ENCODE data around the gene HMGCLL1. TPM values are rescaled to one million over a fixed set of nuclear protein-coding genes. Genes with fewer than 3 reads are reported as not detected.
A peak's percentile ranks its signal among the peaks of the same experiment; 100 is the strongest.

Gene HMGCLL1
- under 1 TPM; 0.18 to 0.47 TPM for total RNA-seq
- long read RNA-seq, partial matches to known transcripts: 1 of 1 reads
- long read RNA-seq, other reads (novel, unspliced or antisense): 0 of 1 reads

DNA sequence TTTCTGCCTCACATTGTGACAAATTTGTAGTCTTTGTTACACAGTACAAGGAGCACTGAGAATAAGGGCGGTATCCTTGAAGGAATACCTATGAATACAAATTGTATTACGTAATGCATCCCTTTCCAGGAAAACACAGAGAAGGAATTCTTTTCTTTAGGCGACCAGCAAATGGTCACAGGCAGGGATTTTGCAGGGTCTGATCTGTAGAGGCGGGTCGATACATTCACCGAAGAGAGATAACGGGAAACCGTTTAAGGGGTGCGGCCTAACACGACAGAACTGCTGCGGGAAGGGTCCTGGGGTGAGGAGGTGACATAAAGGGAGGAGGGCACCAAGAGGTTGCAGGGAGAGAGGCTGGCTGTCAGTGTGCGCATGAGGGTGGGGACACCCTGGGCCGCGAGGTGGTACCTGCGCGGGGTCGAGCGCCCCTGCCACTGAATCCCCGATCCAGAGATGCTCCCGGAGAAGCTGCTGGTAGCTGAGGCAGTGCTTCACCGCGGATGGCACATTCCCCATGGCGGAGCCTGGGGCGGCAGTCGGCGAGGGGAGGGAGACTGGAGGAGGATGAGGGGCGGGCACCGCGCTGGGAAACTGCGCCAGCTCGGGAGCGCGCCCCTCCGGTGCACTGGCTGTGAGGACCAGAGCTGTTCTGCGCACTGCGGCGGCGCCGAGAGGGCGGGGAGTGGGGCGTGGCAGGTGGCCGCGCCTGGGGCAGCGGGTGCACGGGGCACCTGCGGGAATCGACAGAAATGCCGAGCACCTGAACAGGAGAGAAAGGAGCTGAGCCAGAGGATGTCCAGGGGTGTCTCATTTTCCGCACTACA is at the start of gene HMGCLL1:
Gene HMGCLL1 (minus strand): TSS at position 656 of the 827 bp plus-strand sequence. CDS start 137 bp downstream, at position 519.
- intact Hi-C loops (cut with DNase I, micrococcal nuclease): no loop called here

DNA sequence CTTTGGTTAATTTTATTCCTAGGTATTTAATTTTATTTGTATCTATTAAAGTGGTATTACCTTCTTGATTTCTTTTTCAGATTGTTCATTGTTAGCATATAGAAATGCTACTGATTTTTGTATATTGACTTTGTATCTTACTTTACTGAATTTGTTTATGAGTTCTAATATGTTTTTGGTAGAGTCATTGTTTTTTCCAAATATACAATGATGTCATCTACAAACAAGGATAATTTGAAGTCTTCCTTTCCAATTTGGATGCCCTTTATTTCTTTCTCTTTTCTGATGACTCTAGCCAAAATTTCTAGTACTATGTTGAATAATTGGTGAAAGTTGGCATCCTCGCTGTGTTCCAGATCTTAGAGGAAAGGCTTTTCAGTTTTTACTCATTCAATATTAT is 43.0 kb upstream of the HMGCLL1 start:
- DNase-seq: no peak
- intact Hi-C loops (cut with DNase I, micrococcal nuclease): no loop called here
- no peak for ATAC-seq

More for the DNA sequence above, at the start of gene HMGCLL1:
- DNase-seq (peak in 1 of 2 donors; percentile 13), ATAC-seq (peak; percentile 43)

DNA sequence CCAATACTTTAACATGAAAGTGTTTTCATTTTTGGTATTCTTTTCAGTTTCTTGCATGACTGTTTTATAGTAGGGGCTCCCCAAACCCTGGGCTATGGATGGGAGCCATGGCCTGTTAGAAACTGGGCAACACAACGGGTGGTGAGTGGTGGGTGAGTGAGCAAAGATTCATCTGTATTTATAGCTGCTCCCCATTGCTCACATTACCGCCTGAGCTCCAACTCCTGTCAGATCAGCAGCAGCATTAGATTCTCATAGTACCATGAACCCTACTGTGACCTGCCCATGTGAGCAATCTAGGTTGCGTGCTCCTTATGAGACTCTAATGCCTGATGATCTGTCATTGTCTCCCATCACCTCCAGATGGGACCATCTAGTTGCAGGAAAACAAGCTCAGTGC is 42.3 kb upstream of the HMGCLL1 start:
- ATAC-seq (no peak), DNase-seq (no peak)
- intact Hi-C loops (cut with DNase I, micrococcal nuclease): no loop called here

DNA sequence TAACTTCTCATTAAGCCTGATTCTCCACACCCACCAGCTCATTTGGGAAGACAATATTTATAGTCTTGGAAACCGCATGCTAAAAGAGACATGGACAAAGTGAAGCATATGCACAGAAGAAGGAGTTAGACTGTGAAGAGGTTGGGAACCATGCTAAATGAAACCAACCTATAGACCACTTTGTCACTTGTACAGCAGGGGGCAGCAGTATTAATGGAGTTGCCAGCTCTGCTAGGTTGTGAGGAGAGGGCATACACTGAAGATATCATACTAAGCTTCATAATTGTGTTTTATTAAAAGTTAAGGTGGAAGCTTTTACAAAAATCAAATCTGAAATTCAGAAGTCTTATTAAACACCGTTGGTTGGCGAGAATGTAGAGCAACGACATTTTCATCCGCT is 38.3 kb upstream of the HMGCLL1 start:
- intact Hi-C loops (cut with DNase I, micrococcal nuclease): no loop called here
- no peak for DNase-seq
- ATAC-seq: no peak

DNA sequence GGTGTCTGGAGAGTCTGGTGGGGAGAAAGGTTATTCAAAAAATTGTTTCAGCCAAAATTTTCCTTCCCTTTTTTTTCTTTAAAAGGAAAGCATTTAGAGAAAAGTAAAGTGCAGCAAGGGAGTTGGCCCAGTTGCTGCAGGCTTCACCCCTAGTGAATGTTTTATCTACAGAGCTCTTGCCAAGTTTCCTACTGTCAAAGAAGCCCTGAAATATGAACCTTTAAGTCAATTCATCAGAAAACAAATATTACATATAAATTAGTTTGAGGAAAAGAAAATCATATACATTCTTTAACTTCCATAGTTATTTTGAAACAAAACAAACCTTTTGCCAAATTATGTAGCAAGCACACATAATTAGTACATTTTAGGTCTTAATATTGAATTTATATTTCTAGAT is 25.0 kb upstream of the HMGCLL1 start:
- intact Hi-C loops (cut with DNase I, micrococcal nuclease): no loop called here
- no peak for DNase-seq
- no peak for ATAC-seq

DNA sequence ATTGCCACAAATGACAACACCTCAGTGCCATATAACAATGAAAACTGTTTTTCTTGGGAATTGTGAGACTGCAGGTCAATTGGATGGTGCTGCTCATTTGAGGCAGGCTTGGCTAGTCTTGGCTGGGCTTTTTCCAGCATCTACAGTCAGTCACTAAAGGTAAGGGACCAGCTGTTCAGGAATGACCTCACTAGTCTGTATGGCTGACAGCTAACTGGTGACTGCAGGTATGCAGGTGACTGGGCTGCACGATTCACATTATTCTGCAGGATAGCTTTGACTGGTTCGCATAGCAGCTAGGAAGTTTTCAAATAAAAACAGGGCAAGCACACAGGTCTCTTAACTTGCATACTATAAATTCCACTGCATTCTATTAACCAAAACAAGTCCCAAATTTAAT is 22.1 kb upstream of the HMGCLL1 start:
- ATAC-seq: no peak
- DNase-seq: no peak
- intact Hi-C loops (cut with DNase I, micrococcal nuclease): no loop called here

DNA sequence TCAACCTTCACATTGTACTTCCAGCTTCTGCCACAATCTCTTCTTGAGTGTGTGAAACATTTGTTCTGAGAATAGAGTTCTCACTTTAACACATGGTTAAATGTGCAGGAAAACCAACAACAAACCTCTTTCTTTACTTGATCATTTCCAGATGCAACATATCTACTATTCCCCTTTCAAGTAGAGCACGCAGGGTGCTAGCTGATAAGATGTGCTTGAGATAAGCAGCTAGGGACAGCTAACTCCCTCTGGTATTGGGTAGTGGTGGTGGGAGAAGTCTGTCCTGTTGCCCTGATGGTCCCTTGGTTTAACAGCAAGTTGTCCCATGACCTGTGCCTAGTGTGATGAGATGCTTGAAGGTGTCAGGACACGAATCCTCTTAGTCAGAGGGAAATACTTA is 15.4 kb upstream of the HMGCLL1 start:
- no peak for DNase-seq
- intact Hi-C loops (cut with DNase I, micrococcal nuclease): no loop called here
- no peak for ATAC-seq

DNA sequence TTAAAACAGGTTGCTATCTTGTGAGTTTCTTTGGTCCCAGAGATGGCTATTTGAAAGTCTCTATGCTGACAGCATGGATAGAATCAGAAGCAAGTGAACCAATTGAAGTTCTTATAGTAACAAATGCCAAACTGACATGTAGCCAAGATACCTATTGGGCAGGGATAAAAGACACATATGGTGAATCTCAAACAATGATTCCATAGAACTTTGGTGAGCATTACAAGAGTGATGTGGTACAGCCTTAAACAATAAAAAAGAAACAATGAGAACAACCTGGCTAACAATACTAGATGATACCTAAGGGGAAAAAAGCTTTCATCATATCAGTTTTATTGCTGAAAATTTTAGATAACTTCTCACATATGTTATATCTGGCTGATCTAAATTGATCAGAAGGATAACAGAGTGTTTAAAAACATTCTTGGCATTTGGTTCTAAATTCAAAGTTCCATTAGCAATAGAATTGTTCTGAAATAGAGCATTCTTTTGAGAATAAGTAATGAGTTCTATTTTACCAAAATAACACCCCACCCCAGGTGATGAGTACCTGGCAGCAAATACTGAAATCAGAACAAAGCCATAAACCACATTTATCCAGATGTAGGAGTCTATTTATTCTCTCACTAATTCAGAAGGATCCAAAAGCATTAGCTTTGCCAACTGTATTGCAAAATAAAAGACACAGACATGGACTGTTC is 5.8 kb upstream of the HMGCLL1 start:
- ATAC-seq (no peak), DNase-seq (no peak)
- intact Hi-C loops (cut with DNase I, micrococcal nuclease): no loop called here

DNA sequence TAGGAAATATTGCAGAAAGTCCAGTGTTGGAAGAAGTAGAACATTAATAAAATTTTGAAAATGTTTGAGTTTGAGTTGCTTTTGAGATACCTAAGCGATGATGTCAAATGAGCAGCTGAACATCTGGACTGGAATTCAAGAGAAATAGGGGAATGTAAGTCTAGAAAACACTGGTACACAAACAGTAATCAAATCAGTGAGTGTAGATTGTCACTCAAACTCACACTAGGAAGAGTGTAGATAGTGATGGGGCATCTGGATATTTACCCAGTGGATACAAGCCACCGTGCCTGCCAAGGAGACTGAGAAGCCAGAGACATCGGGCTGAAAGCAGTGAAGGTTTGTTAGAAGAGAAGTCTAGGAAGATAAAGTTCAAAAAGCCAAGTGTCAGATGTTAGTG is 2.2 kb downstream of the HMGCLL1 start:
- ATAC-seq (no peak), DNase-seq (no peak)
- intact Hi-C loops (cut with DNase I, micrococcal nuclease): no loop called here

DNA sequence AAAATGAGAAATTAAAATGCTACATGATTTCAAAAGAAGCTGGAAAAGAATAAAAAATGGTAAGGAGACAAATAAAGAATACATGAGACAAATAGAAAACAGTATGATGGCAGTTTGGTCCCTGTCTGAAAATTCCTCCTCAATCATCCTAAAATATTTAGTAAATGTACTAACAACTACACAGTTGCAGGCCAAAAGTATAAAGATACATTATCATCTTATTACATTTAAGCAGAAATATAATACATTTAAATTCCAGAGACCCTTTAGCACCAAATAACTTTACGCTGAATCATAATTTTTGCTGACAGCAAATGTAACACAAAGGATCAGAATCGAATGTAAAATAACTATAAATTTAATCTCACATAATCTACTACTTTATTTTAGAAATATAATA is 4.4 kb downstream of the HMGCLL1 start:
- no peak for ATAC-seq
- DNase-seq: no peak
- intact Hi-C loops (cut with DNase I, micrococcal nuclease): no loop called here

DNA sequence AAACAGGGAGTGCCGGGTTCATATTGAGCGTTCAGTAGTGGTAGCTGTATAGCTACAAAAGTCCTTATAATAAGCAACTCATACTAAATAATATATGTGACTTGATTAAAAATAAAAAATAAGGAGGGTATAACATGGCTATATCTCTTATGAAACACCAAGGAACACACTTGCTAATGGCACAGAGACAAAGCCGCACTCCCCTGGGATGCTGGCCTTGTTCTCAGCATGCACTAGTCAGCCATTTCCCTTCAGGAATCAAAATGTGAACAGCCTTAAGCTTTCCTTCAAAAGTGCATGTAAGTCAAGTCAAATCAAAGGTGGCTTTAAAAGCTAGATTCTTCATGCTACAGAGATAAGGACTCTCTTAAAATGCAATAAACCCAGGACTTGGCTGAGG is 9.4 kb downstream of the HMGCLL1 start:
- no peak for ATAC-seq
- intact Hi-C loops (cut with DNase I, micrococcal nuclease): no loop called here

DNA sequence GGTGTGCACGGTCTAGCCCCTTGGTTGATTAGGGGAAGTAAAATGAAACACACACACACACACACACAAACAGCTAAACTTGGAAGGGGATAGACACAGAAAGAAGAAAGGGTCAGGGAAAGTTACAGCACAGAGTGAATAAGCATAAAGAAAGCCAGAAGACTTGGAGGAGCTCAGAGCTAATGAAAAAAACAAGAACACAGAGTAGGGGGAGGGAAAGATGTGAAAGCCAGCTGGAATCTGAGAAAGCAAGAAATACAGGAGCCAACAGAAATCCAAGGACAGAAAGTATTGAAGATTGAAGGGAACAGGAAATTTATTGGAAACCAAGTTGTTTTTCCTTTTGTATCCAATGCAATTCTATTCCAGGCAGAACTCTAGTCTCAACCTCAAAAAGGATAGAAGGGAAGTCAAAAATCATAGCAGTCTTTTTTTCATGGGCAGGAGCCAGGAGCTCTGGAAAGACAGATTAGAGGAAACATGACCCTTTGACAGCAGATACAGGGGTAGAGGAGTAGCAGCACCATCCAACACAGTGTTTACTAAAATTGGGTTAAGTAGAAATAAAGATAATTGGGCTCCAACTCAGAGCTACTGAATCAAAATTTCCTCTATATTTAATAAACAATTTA is 10.1 kb downstream of the HMGCLL1 start:
- no peak for ATAC-seq
- DNase-seq: no peak
- intact Hi-C loops (cut with DNase I, micrococcal nuclease): no loop called here

More for the DNA sequence above, 9.4 kb downstream of the HMGCLL1 start:
- DNase-seq: no peak

DNA sequence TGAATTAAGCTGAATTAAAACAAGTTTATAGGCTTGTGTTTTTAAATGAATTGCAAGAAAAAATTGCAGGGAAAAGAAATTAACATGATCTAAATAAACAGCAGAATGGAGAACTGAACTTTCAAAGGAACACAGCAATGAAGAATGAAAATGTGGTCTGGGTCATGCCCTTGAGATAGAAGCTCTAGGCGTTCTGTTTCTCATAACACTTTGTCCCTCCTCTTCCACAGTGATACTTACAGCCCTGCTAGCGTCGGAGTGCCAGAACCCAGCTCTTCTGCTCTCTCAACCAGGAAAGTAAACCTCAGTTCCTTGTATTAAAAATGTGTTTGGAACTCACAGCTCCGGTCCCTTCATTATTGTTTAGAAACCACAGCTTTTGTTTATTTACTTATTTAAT is 11.4 kb downstream of the HMGCLL1 start:
- intact Hi-C loops (cut with DNase I, micrococcal nuclease): no loop called here
- DNase-seq (no peak), ATAC-seq (no peak)

DNA sequence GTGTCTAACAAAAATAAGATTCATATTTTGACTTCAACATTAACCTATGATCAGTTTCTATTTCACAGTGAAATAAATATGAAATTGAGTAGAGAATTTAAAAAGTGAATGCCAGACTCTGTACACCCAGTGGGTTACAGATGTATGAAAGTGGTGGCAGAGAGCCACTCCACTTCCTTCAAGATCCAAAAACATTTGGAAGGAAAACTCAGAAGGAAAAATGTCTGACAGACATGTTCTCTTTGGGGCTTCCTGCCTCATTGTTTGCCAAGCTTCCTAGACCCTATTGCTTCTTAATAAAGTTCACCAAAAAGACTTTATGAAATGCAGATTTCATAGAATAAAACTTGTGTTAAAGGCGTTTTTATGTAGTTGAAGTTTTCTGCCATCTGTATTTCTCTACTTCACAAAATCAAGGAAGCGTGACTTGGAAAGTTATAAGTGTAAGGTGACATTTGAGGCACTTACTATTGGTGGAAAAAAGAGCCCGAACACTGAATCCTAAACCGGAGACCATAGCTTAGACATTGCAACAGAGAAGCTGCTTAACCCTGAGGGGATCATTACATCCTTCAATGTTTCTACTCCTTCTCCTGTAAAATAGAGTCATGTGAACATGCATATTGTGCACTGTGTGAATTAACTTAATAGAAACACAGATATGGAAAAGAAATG is 12.8 kb downstream of the HMGCLL1 start:
- intact Hi-C loops (cut with DNase I, micrococcal nuclease): no loop called here
- ATAC-seq (no peak), DNase-seq (no peak)

DNA sequence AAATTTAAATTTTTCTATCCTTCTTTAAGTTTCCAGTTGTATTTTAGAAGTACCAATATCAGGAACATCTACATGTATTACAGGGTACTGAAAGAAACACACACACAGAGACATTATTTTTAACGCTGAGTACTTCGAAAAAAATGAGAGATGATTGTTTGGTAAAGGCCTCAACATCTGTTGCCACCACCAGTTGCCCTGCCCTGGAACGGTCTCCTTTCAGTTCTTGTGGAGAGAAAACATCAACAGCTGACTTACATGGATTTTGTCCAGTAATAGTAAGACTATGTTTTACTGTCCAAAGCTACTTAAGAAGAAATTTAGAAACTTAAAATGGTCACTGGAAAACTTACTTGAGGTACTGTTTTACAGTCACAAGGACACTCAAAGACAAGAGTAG is 16.7 kb downstream of the HMGCLL1 start:
- intact Hi-C loops (cut with DNase I, micrococcal nuclease): no loop called here

DNA sequence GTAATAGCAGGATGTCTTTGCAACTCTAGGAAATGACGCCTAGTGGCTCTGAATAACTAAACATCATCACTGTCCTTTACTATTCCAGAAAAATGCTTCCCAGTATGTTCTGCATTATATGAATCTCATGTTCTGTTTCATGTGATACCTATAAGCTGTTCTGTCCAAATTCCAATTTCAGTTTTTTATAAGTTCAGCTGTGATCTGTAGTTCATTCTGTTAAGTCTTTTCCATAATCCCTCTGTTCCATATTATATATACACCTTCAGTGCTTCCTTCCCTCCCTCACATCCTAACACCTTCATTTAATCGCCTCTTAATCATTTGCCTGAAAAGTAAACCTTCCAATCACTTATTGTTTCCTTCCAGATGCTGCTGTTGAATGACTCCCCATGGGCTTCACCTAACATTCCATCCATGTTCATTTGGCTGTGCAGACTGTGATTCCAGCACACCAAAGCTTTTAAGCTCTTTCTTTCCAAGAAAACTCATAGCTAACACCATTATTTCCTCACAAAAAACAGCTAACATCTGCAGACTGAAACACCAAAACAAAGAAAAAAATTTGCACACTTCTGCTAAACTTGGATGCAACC is 18.6 kb downstream of the HMGCLL1 start:
- ATAC-seq: no peak
- no peak for DNase-seq
- intact Hi-C loops (cut with DNase I, micrococcal nuclease): no loop called here

More for the DNA sequence above, 16.7 kb downstream of the HMGCLL1 start:
- ATAC-seq (no peak), DNase-seq (no peak)

DNA sequence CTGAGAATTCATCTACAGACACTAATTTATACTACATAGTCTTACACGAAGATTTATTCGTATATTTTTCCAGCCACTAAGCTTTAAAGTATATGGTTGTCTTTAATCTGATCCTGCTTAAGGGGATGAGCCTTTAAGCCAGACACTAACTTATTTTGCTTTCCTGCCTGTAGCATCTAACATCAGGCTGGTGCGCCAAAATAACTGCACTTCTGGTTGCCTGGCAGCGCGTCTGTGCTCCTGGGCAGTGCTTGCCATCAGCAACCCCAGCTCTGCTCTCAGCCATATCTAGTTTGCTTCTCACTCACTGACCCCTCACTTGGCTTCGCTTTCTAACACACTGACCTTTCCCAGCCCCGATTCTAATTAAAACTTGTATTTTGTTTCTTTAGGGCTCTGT is 21.8 kb downstream of the HMGCLL1 start:
- intact Hi-C loops (cut with DNase I, micrococcal nuclease): no loop called here
- ATAC-seq (no peak), DNase-seq (no peak)

DNA sequence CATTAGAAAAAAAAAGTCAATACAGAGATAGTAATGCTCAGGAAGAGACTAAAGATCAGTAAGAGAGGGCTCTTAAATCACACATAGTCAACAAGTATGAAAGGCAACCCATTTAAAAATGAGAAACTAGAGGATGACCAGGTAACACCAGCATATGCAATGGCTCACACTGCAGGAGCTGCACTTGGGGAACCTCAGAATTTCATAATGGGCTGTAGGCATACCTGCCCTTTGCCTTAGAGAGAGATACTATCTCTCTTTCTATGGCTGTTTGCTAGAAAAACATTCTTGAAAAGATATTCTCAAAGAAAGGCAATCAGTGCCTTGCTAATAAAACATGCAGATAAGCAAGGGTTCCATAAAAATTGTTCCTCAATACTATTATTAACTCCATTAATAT is 33.2 kb downstream of the HMGCLL1 start:
- intact Hi-C loops (cut with DNase I, micrococcal nuclease): no loop called here
- no peak for DNase-seq
- no peak for ATAC-seq

Data from left colon (tissue), 2 donors.